LHCN-M2 (cell line): ENCODE results near the gene RNASEH1. TPM values are rescaled to one million over a fixed set of nuclear protein-coding genes. Genes with fewer than 3 reads are reported as not detected.
A peak's percentile ranks its signal among the peaks of the same experiment; 100 is the strongest.
"Not testable (repeated sequence)": the region's sequence is repeated elsewhere in the genome, so short reads cannot be mapped to it uniquely, and the experiment has no call there.

Experiments used
- DNase-seq: peaks from one replicate; pipeline ENCODE4 v3.0.0-alpha.2; 2012; ENCODE audit warnings: low read depth
- total RNA-seq: library from RNA; depleted of rRNA; stranded (reverse); fragments of >200 nt; gene quantifications from 2 replicates; pipeline ENCODE4 v1.2.3, GENCODE V29; 2014; rRNA removed

Gene RNASEH1
- total RNA-seq, 1 experiment from 2014 or later: 36.7 TPM

- peak; percentile 77 for DNase-seq
Observed at GRCh38 chr2:3519255-3520205, 38.6 kb downstream of the RNASEH1 start, which contains the start of gene ADI1. TSS of gene ADI1 (minus strand) at chr2:3519531. CDS start at chr2:3519487, 44 bp downstream.

- peak; percentile 95 for DNase-seq
Observed at GRCh38 chr2:3518496-3519254, 39.5 kb downstream of the RNASEH1 start.

GRCh38 chr2:3517948-3518495 is 40.1 kb downstream of the RNASEH1 start:
- DNase-seq: no peak

- no peak for DNase-seq
Observed at GRCh38 chr2:3516831-3517230, 41.3 kb downstream of the RNASEH1 start.

GRCh38 chr2:3515438-3515837 is 42.7 kb downstream of the RNASEH1 start:
- not testable (repeated sequence) for DNase-seq

- DNase-seq: no peak
Observed at GRCh38 chr2:3513026-3513810, 44.9 kb downstream of the RNASEH1 start.

- no peak for DNase-seq
Observed at GRCh38 chr2:3512086-3512485, 46.0 kb downstream of the RNASEH1 start.

- DNase-seq: peak; percentile 94
Observed at GRCh38 chr2:3505771-3506170, 52.4 kb downstream of the RNASEH1 start.

- no peak for DNase-seq
Observed at GRCh38 chr2:3504741-3505140, 53.4 kb downstream of the RNASEH1 start.

GRCh38 chr2:3503483-3503882 is 54.6 kb downstream of the RNASEH1 start:
- DNase-seq: no peak

- no peak for DNase-seq
Observed at GRCh38 chr2:3503046-3503445, 55.1 kb downstream of the RNASEH1 start.

GRCh38 chr2:3500326-3500899 is 57.7 kb downstream of the RNASEH1 start:
- no peak for DNase-seq

- no peak for DNase-seq
Observed at GRCh38 chr2:3498783-3499394, 59.2 kb downstream of the RNASEH1 start.

GRCh38 chr2:3496708-3497080 is 61.4 kb downstream of the RNASEH1 start:
- DNase-seq: not testable (repeated sequence)

Other genes starting within 250 kb of the RNASEH1 start
- gene EIPR1, start 180.5 kb downstream of the RNASEH1 start, total RNA-seq: 54.8 and 77.5 TPM in 2 replicates
- 48.6 and 64.6 TPM in 2 replicates for gene TRAPPC12, start 178.6 kb downstream of the RNASEH1 start, total RNA-seq
- gene ADI1, start 38.8 kb downstream of the RNASEH1 start, total RNA-seq: 60.0 and 61.8 TPM in 2 replicates
- gene RPS7, start 16.9 kb upstream of the RNASEH1 start, total RNA-seq: 2,202 and 2,483 TPM in 2 replicates
- not detected in 2 replicates for gene COLEC11, start 36.8 kb upstream of the RNASEH1 start, total RNA-seq
- gene ALLC, start 99.9 kb upstream of the RNASEH1 start, total RNA-seq: not detected in 2 replicates
- not detected in 2 replicates for gene DCDC2C, start 145.2 kb upstream of the RNASEH1 start, total RNA-seq